ENCODE data around the gene PDGFA. TPM values are rescaled to one million over a fixed set of nuclear protein-coding genes. Genes with fewer than 3 reads are reported as not detected.

The PDGFA gene
- total RNA-seq, 1 donor from 2014 or later: 78.8 TPM

DNA sequence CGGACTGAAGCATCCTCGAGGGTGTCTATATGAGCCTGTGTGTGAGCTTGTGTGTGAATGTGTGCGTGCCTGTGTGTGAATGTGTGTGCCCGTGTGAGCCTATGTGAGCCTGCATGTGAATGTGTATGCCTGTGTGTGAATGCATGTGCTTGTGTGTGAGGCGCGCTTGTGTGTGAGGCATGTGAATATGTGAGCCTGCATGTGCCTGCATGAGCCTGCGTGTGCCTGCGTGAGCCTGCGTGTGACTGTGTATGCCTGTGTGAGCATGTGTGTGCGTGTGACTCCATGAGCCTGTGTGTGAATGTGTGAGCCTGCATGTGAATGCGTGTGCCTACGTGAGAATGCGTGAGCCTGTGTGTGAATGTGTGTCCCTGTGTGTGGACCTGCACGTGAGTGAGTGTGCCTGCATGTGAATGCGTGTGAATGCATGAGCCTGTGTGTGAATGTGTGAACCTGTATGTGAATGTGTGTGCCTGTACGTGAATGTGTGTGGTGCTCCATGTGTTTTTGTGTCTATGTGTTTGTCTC lies 33.4 kb downstream of the PDGFA start:
- Mint-ChIP-seq H3K9me3 (peaks cover 15% of the 10 kb centered on the region), H3K4me3 (no peak overlapping the region), H3K36me3 (peaks cover 3% of the 10 kb centered on the region), H3K27ac (peak overlapping the region; percentile 8), H3K4me1 (peaks cover 70% of the 10 kb centered on the region), H3K27me3 (ENCODE audit: low read depth) (no peaks in the 10 kb centered on the region)
- DNase-seq (ENCODE audit: low spot score in 2 of 2, unreplicated experiment in 2 of 2): no peak
- TF ChIP-seq, protein P1, sequence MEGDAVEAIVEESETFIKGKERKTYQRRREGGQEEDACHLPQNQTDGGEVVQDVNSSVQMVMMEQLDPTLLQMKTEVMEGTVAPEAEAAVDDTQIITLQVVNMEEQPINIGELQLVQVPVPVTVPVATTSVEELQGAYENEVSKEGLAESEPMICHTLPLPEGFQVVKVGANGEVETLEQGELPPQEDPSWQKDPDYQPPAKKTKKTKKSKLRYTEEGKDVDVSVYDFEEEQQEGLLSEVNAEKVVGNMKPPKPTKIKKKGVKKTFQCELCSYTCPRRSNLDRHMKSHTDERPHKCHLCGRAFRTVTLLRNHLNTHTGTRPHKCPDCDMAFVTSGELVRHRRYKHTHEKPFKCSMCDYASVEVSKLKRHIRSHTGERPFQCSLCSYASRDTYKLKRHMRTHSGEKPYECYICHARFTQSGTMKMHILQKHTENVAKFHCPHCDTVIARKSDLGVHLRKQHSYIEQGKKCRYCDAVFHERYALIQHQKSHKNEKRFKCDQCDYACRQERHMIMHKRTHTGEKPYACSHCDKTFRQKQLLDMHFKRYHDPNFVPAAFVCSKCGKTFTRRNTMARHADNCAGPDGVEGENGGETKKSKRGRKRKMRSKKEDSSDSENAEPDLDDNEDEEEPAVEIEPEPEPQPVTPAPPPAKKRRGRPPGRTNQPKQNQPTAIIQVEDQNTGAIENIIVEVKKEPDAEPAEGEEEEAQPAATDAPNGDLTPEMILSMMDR (IDR thresholded peaks at IDR 0.05; ENCODE audit: unreplicated experiment): no peak

DNA sequence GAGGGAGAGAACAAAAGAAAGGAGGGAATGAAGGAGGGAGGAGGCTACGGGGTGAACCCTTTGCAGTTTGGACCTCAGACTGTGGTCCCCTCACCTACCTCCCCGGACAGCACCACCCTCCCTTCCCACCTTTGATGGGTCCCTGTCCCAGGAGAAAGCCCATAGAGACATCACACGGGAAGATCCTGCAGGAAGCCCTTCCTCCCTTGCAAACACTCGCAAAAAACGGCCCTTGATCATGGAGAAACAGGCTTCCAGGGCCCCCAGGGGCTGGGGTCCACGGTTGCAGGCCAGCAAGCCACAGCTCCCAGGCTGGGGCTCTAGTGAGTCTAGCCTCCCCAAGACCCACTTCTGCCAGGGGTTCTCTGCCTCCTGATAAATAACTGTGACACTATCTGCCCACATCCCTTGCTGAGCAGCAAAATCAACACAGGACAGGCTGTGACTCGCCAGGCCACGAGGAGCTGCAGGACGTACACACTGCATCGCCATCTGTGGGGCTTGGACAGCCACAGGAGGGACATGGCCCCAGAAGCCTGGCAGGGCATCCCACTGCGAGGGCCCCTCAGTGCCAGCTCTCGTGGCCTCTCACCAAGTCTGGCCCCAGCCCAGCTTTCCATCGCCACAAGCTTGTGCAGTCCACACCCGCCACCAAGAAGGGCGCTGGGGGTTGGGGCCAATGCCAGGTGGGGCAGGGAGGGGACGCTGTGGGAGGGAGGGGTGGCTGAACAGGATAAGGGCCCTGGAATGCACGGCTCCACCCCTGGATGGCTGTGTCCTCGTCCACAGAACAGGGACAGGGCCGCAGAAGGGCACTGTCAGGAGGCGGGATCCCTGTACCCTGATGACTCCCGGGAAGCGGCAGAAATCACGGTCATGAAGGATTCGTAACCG lies 34.2 kb downstream of the PDGFA start:
- DNase-seq (ENCODE audit: low spot score in 2 of 2, unreplicated experiment in 2 of 2): no peak
- peak overlapping the region; percentile 91 for H3K27ac Mint-ChIP-seq

DNA sequence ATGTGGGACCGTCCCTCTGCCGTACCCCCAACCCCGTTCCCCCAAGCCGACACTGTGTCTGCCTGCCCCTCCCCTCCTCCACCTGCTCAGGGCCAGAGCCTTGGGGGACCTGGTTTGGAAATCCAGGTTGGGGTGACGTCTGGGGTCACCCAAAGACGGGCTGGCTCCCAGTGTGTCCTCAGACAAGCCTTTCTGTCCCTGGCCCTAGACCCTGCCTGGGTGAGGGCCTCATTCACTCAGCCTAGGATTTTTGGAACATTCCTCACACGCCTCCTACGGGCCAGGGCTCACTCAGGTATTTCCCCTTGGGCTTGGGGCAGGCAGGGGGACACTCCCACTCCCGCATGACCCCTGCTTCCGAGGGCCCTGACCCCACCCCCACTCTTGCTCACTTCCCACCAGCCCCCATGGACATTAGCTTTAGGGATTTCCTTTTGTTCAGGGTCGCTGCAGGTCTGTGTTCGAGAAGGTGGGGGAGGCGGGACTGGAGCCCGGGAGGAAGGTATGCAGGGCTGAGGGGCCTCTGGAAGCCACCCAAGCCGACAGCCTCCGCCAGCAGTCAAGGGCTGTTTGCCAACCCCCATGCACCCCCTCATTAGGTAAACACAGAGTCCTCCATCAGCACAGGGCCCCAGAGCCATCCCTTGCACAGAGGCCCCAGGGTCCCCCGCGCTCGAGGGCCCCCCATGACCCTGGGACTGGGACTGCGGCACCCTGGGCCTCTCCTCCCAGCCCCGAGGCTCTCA lies 35.1 kb downstream of the PDGFA start:
- peaks cover 3% of the 10 kb centered on the region for H3K36me3 Mint-ChIP-seq
- H3K4me3 Mint-ChIP-seq: no peak overlapping the region
- H3K4me1 Mint-ChIP-seq: peaks cover 77% of the 10 kb centered on the region
- TF ChIP-seq, protein P1 (IDR thresholded peaks at IDR 0.05; ENCODE audit: unreplicated experiment): no peak
- peak overlapping the region; percentile 91 for H3K27ac Mint-ChIP-seq
- DNase-seq (ENCODE audit: low spot score in 2 of 2, unreplicated experiment in 2 of 2): no peak
- peaks cover 15% of the 10 kb centered on the region for H3K9me3 Mint-ChIP-seq
- no peaks in the 10 kb centered on the region for H3K27me3 Mint-ChIP-seq (ENCODE audit: low read depth)

More for the DNA sequence above, 34.2 kb downstream of the PDGFA start:
- H3K4me3 Mint-ChIP-seq: no peak overlapping the region
- TF ChIP-seq, protein P1 (IDR thresholded peaks at IDR 0.05; ENCODE audit: unreplicated experiment): no peak
- H3K27me3 Mint-ChIP-seq (ENCODE audit: low read depth): no peaks in the 10 kb centered on the region
- peaks cover 15% of the 10 kb centered on the region for H3K9me3 Mint-ChIP-seq
- H3K36me3 Mint-ChIP-seq: peaks cover 3% of the 10 kb centered on the region
- H3K4me1 Mint-ChIP-seq: peaks cover 70% of the 10 kb centered on the region

DNA sequence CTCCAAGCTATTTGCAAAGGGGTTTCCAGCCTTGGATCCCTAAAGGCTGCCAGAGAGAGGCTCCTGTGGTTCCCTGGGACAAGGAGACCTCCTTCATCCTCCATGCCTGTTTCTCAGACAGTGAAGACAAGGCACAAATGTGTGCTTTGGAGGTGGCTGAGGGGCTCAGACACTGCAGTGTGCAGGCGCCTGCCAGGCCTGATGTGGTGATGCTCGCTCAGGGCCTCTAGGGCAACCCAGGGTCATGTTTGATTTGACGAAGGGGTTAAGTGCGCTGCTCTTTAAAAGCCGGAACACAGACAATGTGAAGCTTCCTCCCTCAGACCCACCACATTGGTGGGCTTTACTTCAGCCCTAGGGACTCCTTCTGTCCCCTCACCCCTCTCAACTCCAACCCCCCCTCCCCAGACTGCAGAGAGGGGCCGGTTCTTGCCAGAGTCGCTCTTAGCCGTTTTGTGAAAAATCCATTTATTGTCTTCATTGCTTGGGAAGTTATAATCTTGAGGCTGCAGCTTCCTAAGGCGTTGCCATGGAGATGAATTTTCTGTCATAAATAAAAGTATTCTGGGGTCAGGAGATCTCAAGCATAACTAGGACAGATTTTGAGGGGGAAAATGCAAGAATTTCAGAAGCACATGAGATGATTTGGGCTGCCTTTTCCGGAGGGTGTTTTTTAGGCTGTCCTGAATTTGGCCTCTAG lies 35.8 kb downstream of the PDGFA start:
- H3K4me3 Mint-ChIP-seq: no peak overlapping the region
- H3K36me3 Mint-ChIP-seq: no peaks in the 10 kb centered on the region
- H3K4me1 Mint-ChIP-seq: peaks cover 73% of the 10 kb centered on the region
- TF ChIP-seq, protein P1 (IDR thresholded peaks at IDR 0.05; ENCODE audit: unreplicated experiment): no peak
- no peaks in the 10 kb centered on the region for H3K27me3 Mint-ChIP-seq (ENCODE audit: low read depth)
- peak overlapping the region; percentile 91 for H3K27ac Mint-ChIP-seq
- no peak for DNase-seq (ENCODE audit: low spot score in 2 of 2, unreplicated experiment in 2 of 2)
- H3K9me3 Mint-ChIP-seq: peaks cover 10% of the 10 kb centered on the region

DNA sequence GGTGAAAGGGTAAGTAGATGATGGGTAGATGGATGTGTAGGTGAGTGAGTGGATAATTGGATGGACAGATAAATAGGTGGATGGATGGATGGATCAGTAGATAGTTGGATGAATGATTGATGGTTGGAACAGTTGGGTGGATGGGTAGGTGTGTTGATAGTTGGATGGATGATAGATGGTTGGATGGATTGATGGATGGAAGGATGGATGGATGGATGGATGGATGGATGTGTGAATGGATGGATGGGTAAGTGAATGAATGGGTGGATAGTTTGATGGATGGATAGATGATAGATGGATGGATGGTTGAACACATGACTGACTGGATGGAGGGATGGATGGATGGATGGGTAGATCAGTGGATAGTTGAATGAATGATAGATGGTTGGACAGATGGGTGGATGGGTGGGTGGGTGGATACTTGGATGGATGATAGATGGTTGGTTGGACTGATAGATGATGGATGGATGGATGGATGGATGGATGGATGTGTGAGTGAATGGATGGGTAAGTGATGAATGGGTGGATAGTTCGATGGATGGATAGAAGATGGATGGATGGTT lies 37.0 kb downstream of the PDGFA start:
- TF ChIP-seq, protein P1 (IDR thresholded peaks at IDR 0.05; ENCODE audit: unreplicated experiment): no peak
- no peak overlapping the region for H3K4me3 Mint-ChIP-seq
- peaks cover 70% of the 10 kb centered on the region for H3K4me1 Mint-ChIP-seq
- H3K9me3 Mint-ChIP-seq: peaks cover 10% of the 10 kb centered on the region
- H3K27me3 Mint-ChIP-seq (ENCODE audit: low read depth): no peaks in the 10 kb centered on the region
- no peak overlapping the region for H3K27ac Mint-ChIP-seq
- DNase-seq (ENCODE audit: low spot score in 2 of 2, unreplicated experiment in 2 of 2): no peak
- H3K36me3 Mint-ChIP-seq: no peaks in the 10 kb centered on the region

All from mesothelial cell of epicardium (in vitro differentiated cells).